Glutamatergic neuron (in vitro differentiated cells): ENCODE results near the gene DNMT3L. TPM values are rescaled to one million over a fixed set of nuclear protein-coding genes. Genes with fewer than 3 reads are reported as not detected.

Source experiments
- DNase-seq: peaks from one replicate; pipeline ENCODE4 v3.0.0; 2022
- H3K27ac Mint-ChIP-seq: one replicate; pipeline ENCODE4 v1.8.0; 2020; ENCODE audit warnings: mild to moderate bottlenecking, mixed read lengths, inconsistent platforms; ENCODE audit not compliant: unreplicated experiment
- H3K27me3 Mint-ChIP-seq: one replicate; pipeline ENCODE4 v1.8.0; 2020; ENCODE audit warnings: mild to moderate bottlenecking, moderate library complexity, mixed read lengths, inconsistent platforms; ENCODE audit not compliant: unreplicated experiment
- H3K36me3 Mint-ChIP-seq: one replicate; pipeline ENCODE4 v1.8.0; 2020; ENCODE audit warnings: mild to moderate bottlenecking, mixed read lengths, inconsistent platforms; ENCODE audit not compliant: unreplicated experiment
- H3K4me1 Mint-ChIP-seq: one replicate; pipeline ENCODE4 v1.8.0; 2020; ENCODE audit warnings: mild to moderate bottlenecking, low read depth, mixed read lengths, inconsistent platforms; ENCODE audit not compliant: unreplicated experiment
- H3K4me3 Mint-ChIP-seq: one replicate; pipeline ENCODE4 v1.8.0; 2020; ENCODE audit warnings: mild to moderate bottlenecking, mixed read lengths, inconsistent platforms; ENCODE audit not compliant: unreplicated experiment
- H3K9me3 Mint-ChIP-seq: one replicate; pipeline ENCODE4 v1.8.0; 2020; ENCODE audit warnings: mild to moderate bottlenecking, moderate library complexity, mixed read lengths, inconsistent platforms; ENCODE audit not compliant: unreplicated experiment
- CTCF ChIP-seq: fragments of 200-600 bp; sonication (generic); IDR thresholded peaks from one replicate; pipeline ENCODE4 v1.5.0; 2021; ENCODE audit not compliant: partially characterized antibody, unreplicated experiment
- total RNA-seq: library from RNA; stranded (reverse); fragmentation: NEBNext Ultra II Directional; extraction: Animal tissue kit (Norgen Biotek cat#: 25700); gene quantifications from one replicate; pipeline ENCODE4 v1.2.1, GENCODE V29; 2021; ENCODE audit not compliant: unreplicated experiment

The DNMT3L gene
- total RNA-seq, 1 donor from 2014 or later: not detected

DNA sequence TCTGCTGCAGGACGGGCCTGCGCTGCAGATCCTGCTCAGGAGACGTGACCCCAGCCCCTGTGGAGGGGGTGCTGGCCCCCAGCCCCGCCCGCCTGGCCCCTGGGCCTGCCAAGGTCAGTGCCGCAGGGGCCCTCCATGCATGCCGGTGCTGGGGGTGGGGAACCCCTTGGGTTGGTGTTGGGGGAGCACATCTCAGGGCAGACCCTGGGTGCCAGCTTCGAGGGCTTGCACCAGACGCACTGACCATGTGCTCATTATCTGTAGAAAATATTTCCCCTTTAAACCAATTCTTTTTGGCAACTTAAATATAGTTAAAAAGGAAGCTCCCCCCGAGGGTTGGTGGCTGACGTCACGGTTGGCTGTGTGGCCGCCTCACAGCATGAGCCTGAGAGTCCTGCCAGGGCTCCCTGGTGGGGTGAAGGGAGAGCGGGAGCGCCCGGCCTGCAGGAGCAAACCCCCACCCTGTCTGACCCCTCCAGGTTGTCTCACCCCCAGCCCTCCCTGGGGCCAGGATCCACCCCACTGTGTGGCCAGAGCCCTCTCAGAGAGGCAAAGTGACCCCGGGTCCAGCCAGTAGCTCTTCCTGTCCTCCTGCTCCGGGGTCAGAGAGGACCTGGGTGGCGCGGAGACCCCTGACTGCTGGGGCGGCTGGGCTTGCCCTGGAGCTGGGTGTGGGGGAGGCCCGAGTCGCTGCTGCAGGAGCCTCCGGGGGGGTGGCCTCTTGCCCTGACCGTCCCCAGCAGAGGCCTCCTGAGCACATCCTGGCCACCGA lies 32.9 kb upstream of the DNMT3L start:
- no peak overlapping the region for H3K27ac Mint-ChIP-seq
- peaks cover 2% of the 10 kb centered on the region for H3K9me3 Mint-ChIP-seq

GRCh38 chr21:44293551-44294231 lies 32.0 kb upstream of the DNMT3L start:
- no peaks in the 10 kb centered on the region for H3K36me3 Mint-ChIP-seq
- H3K27me3 Mint-ChIP-seq: peaks cover 5% of the 10 kb centered on the region
- peaks cover 2% of the 10 kb centered on the region for H3K9me3 Mint-ChIP-seq
- H3K4me3 Mint-ChIP-seq: no peak overlapping the region
- no peak for DNase-seq
- no peak overlapping the region for H3K27ac Mint-ChIP-seq
- H3K4me1 Mint-ChIP-seq: peaks cover 2% of the 10 kb centered on the region
- TF ChIP-seq CTCF: no peak

More for the DNA sequence above, 32.9 kb upstream of the DNMT3L start:
- H3K4me3 Mint-ChIP-seq: no peak overlapping the region
- peaks cover 2% of the 10 kb centered on the region for H3K4me1 Mint-ChIP-seq
- no peak for DNase-seq
- no peak for TF ChIP-seq CTCF
- peaks cover 10% of the 10 kb centered on the region for H3K27me3 Mint-ChIP-seq
- no peaks in the 10 kb centered on the region for H3K36me3 Mint-ChIP-seq

DNA sequence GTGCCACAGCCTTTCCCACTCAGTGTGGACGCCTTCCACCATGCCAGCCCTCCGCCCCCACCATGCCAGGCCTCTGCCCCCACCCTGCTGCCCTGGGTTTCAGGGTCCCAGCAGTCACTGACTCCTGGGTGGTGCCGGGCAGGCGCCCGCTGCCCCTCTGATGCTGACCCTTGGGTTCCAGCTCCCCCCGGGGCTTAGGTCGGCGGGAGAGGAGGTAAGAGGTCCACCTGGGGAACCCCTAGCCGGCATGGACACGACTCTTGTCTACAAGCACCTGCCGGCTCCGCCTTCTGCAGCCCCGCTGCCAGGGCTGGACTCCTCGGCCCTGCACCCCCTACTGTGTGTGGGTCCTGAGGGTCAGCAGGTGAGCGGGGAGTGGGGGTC lies 31.1 kb upstream of the DNMT3L start:
- Mint-ChIP-seq H3K27me3 (no peaks in the 10 kb centered on the region), H3K9me3 (peaks cover 2% of the 10 kb centered on the region), H3K4me1 (peaks cover 2% of the 10 kb centered on the region), H3K4me3 (no peak overlapping the region), H3K36me3 (no peaks in the 10 kb centered on the region), H3K27ac (no peak overlapping the region)
- DNase-seq: peak; percentile 17
- no peak for TF ChIP-seq CTCF

DNA sequence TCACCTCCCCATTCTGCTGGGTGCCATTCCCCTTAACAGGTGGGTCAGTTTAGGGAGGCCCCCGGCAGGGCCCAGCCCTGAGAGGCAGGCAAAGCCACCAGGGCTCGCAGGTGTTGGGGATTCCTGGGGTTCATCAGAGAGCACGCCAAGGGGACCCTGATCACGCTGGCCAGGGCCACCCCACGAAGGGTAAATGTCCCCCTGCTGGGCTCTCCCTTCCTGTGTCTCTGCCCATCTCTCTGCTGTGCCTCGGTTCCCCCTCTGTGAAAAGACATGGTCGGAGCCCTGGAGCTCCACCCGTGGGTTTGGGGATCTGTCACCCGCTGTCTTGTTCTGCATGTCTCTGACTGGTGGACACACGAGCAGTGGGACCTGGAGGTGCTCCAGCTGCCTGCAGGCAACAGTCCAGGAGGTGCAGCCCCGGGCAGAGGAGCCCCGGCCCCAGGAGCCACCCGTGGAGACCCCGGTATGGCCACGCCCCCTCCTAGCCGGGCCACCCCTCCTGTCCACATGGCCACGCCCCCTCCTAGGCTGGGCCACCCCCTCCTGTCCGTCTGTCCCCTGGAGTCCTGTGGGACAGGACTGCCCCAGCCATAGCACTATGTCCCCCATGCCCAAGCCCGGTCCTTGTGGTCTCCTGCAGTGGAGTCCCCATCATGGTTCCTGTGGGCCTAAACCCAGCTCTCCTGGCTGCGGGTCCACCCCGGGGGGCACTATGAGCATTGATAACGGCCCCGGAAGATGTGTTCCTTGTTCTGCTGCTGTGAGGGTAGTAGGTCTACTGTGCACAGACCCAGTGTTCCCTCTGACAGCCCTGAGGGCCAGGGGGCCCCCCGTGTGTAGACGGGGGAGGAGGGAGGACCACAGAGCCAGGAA lies 30.5 kb upstream of the DNMT3L start:
- Mint-ChIP-seq H3K4me1 (peaks cover 2% of the 10 kb centered on the region), H3K27me3 (no peaks in the 10 kb centered on the region), H3K36me3 (no peaks in the 10 kb centered on the region), H3K27ac (no peak overlapping the region), H3K4me3 (no peak overlapping the region), H3K9me3 (peaks cover 2% of the 10 kb centered on the region)
- DNase-seq: peak; percentile 22
- no peak for TF ChIP-seq CTCF
